Prostate gland (tissue), 2 donors: Measurements from ENCODE around the gene ABHD2. TPM values are rescaled to one million over a fixed set of nuclear protein-coding genes. Genes with fewer than 3 reads are reported as not detected.

Experiments used
- DNase-seq: peaks from one replicate; pipeline ENCODE4 v3.0.0-alpha.2; 2019; ENCODE audit warnings: low spot score
- H3K27ac ChIP-seq, 2 donors: fragments of 200-600 bp; sonication (generic); 2 replicates each; pipeline ENCODE4 v1.5.1; 2017 to 2019
- H3K27me3 ChIP-seq: fragments of 200-600 bp; sonication (generic); replicated peaks from 2 replicates; pipeline ENCODE4 v1.5.1; 2019; ENCODE audit not compliant: insufficient read depth
- H3K36me3 ChIP-seq, 2 donors: fragments of 200-600 bp; sonication (generic); 1 replicate in 1 of 2; 2 replicates in 1 of 2; pipeline versions ENCODE4 v1.5.1 to v1.8.1; 2017 to 2019
- H3K4me1 ChIP-seq: fragments of 200-600 bp; sonication (generic); replicated peaks from 2 replicates; pipeline ENCODE4 v1.5.1; 2019
- H3K4me3 ChIP-seq, 2 donors: fragments of 200-600 bp; sonication (generic); 2 replicates each; pipeline ENCODE4 v1.5.1; 2017 to 2019
- H3K9me3 ChIP-seq: fragments of 200-600 bp; sonication (generic); 2 replicates; pipeline ENCODE4 v1.5.1; 2017
- CTCF ChIP-seq, 4 experiments: fragments of 200-600 bp in 2 of 4; fragments of 450-650 bp in 2 of 4; sonication (generic) in 2 of 4; IDR thresholded peaks; 1 replicate in 3 of 4; 2 replicates in 1 of 4; pipeline ENCODE4 v1.5.1; 2016 to 2019; ENCODE audit warnings: antibody characterized with exemption in 4 of 4, mild to moderate bottlenecking in 2 of 4, moderate library complexity in 2 of 4
- POLR2A ChIP-seq: fragments of 450-650 bp; IDR thresholded peaks from one replicate; pipeline ENCODE4 v1.6.1; 2016; ENCODE audit warnings: antibody characterized with exemption, mild to moderate bottlenecking
- POLR2AphosphoS5 ChIP-seq: sonication (generic); formaldehyde crosslinking; IDR thresholded peaks from one replicate; pipeline ENCODE4 v1.6.1; 2017; ENCODE audit warnings: antibody characterized with exemption
- WGBS: methylation state at CpG from one replicate; pipeline ENCODE4 v1.1.5; 2018; 5-methylcytosine and 5-hydroxymethylcytosine counted together
- intact Hi-C: fragments of 100-400 bp; cut with DNase I; formaldehyde crosslinking; loops from one replicate; pipeline ENCODE4 v1.14.2; 2022
- total RNA-seq, 2 donors: library from RNA; depleted of rRNA; stranded (reverse); fragments of >200 nt; gene quantifications; one replicate each; pipeline ENCODE4 v1.1.0, GENCODE V29; 2016

The ABHD2 gene
- total RNA-seq, 2 donors from 2014 or later, result 111 to 253 TPM

- 29% methylated on average over 13 of the region's 13 CpGs for WGBS
- H3K27ac ChIP-seq, result no peak overlapping the region
- H3K36me3 ChIP-seq, result no peaks in the 10 kb centered on the region
- peak; percentile 69 for DNase-seq
- peak; percentile 93 to 99 (median 97) for TF ChIP-seq CTCF (IDR thresholded peaks at IDR 0.05)
- TF ChIP-seq POLR2A, result no peak
- TF ChIP-seq POLR2AphosphoS5, result peak; percentile 77
- H3K27me3 ChIP-seq, result no peaks in the 10 kb centered on the region
- no peaks in the 10 kb centered on the region for H3K9me3 ChIP-seq
- H3K4me3 ChIP-seq, result no peak overlapping the region
- no peaks in the 10 kb centered on the region for H3K4me1 ChIP-seq
- intact Hi-C loops, result loop anchor here (2.0 to 5.0 kb wide), 2 partner anchors 75 to 119 kb away; no protein-coding TSS in a partner anchor
These were observed 30.6 kb upstream of the ABHD2 start for GRCh38 chr15:89057506-89058133.

GRCh38 chr15:89058376-89058775, 29.9 kb upstream of the ABHD2 start:
- DNase-seq, result no peak
- H3K27me3 ChIP-seq, result no peaks in the 10 kb centered on the region
- H3K4me3 ChIP-seq, result no peak overlapping the region
- no peaks in the 10 kb centered on the region for H3K36me3 ChIP-seq
- no peak overlapping the region for H3K27ac ChIP-seq
- intact Hi-C loops, result loop anchor here (2.0 to 5.0 kb wide), 2 partner anchors 74 to 118 kb away; no protein-coding TSS in a partner anchor
- no peaks in the 10 kb centered on the region for H3K9me3 ChIP-seq
- WGBS, result 93% methylated on average over 4 of the region's 4 CpGs
- H3K4me1 ChIP-seq, result no peaks in the 10 kb centered on the region
- TF ChIP-seq POLR2A, result no peak
- TF ChIP-seq CTCF (IDR thresholded peaks at IDR 0.05), result no peak

- Histone ChIP-seq H3K27me3 (no peaks in the 10 kb centered on the region), H3K27ac (no peak overlapping the region), H3K36me3 (no peaks in the 10 kb centered on the region), H3K4me3 (no peak overlapping the region), H3K9me3 (no peaks in the 10 kb centered on the region), H3K4me1 (no peaks in the 10 kb centered on the region)
- intact Hi-C loops, result loop anchor here (2.0 to 5.0 kb wide), 2 partner anchors 73 to 118 kb away; no protein-coding TSS in a partner anchor
- TF ChIP-seq POLR2AphosphoS5 (no peak), CTCF (IDR thresholded peaks at IDR 0.05) (no peak), POLR2A (no peak)
- WGBS, result 61% methylated on average over 5 of the region's 5 CpGs
- no peak for DNase-seq
These were observed 29.3 kb upstream of the ABHD2 start for GRCh38 chr15:89058876-89059405.

- 92% methylated on average over 1 of the region's 1 CpG for WGBS
- DNase-seq, result no peak
- H3K36me3 ChIP-seq, result no peaks in the 10 kb centered on the region
- no peaks in the 10 kb centered on the region for H3K4me1 ChIP-seq
- no peaks in the 10 kb centered on the region for H3K27me3 ChIP-seq
- no peaks in the 10 kb centered on the region for H3K9me3 ChIP-seq
- no peak overlapping the region for H3K4me3 ChIP-seq
- intact Hi-C loops, result no loop called here
- TF ChIP-seq POLR2AphosphoS5 (no peak), POLR2A (no peak), CTCF (IDR thresholded peaks at IDR 0.05) (no peak)
- no peak overlapping the region for H3K27ac ChIP-seq
These were observed 22.0 kb upstream of the ABHD2 start for GRCh38 chr15:89066280-89066679.

- H3K27ac ChIP-seq, result no peak overlapping the region
- intact Hi-C loops, result no loop called here
These were observed 20.5 kb upstream of the ABHD2 start for GRCh38 chr15:89067751-89068150.

More at GRCh38 chr15:89067751-89068150, 20.5 kb upstream of the ABHD2 start:
- no peak overlapping the region for H3K4me3 ChIP-seq
- no peaks in the 10 kb centered on the region for H3K4me1 ChIP-seq
- H3K27me3 ChIP-seq, result no peaks in the 10 kb centered on the region
- TF ChIP-seq CTCF (IDR thresholded peaks at IDR 0.05) (no peak), POLR2AphosphoS5 (no peak), POLR2A (no peak)
- 64% methylated on average over 1 of the region's 1 CpG for WGBS
- no peaks in the 10 kb centered on the region for H3K9me3 ChIP-seq
- H3K36me3 ChIP-seq, result no peaks in the 10 kb centered on the region
- no peak for DNase-seq
